ENCODE results near the gene GJD3.
A peak's percentile ranks its signal among the peaks of the same experiment; 100 is the strongest.

DNA sequence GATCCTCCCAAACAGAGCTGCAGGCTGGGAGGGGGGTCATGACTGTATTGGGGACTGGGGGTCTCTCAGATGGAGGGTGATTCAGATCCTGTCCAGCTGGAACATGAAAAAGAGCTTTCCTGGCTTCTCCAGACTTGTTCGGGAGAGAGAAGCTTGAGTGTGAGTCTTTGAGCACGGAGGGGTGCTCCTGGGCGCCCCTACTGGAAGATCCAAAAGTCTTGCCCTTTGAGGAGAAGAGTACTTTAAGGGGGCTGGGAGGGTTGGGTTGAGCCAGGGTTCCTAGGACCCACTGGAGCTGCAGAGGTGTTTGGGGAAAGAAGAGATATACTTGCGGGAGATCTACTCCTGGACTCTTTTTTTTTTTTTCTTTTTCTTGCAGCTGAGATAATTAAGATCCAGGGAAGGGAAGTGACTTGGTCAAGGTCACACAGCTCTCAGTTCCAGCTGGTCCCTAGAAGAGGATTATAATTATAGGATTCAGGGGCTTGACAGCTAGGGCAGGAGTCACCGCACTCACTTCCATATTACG lies 47.1 kb downstream of the GJD3 start:
- no peak for TF ChIP-seq POLR2A (IDR thresholded peaks at IDR 0.05)
- TF ChIP-seq, protein P1, sequence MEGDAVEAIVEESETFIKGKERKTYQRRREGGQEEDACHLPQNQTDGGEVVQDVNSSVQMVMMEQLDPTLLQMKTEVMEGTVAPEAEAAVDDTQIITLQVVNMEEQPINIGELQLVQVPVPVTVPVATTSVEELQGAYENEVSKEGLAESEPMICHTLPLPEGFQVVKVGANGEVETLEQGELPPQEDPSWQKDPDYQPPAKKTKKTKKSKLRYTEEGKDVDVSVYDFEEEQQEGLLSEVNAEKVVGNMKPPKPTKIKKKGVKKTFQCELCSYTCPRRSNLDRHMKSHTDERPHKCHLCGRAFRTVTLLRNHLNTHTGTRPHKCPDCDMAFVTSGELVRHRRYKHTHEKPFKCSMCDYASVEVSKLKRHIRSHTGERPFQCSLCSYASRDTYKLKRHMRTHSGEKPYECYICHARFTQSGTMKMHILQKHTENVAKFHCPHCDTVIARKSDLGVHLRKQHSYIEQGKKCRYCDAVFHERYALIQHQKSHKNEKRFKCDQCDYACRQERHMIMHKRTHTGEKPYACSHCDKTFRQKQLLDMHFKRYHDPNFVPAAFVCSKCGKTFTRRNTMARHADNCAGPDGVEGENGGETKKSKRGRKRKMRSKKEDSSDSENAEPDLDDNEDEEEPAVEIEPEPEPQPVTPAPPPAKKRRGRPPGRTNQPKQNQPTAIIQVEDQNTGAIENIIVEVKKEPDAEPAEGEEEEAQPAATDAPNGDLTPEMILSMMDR (IDR thresholded peaks at IDR 0.05) = peak in 4 of 6 experiments; percentile 42 to 52 (median 44)
